H1 (cell line): Measurements from ENCODE around the gene ASPRV1. TPM values are rescaled to one million over a fixed set of nuclear protein-coding genes. Genes with fewer than 3 reads are reported as not detected.

Experiments used
- CTCF ChIA-PET: fragments of 300-600 bp; sonication (Branson Sonifier 250); formaldehyde crosslinking; loops from one replicate; lab custom pipeline; 2021; ENCODE audit not compliant: partially characterized antibody; lab: Charles Lee
- POLR2A ChIA-PET: fragments of 300-600 bp; sonication (Branson Sonifier 250); formaldehyde crosslinking; loops from one replicate; lab custom pipeline; 2021; ENCODE audit warnings: inconsistent platforms; ENCODE audit not compliant: partially characterized antibody; lab: Charles Lee
- DNase-seq, 2 experiments: peaks; one replicate each; pipeline versions ENCODE4 v3.0.0 to v3.0.0-alpha.2; 2010 to 2022; ENCODE audit warnings: low spot score in 2 of 2, low read depth in 1 of 2, mixed read lengths in 1 of 2
- FAIRE-seq: peaks from 2 replicates; lab custom pipeline; 2011; peaks lifted over from hg19 to GRCh38; lab: Jason Lieb, UNC
- H2AFZ ChIP-seq: 2 replicates; pipeline ENCODE4 v1.8.1; 2012; ENCODE audit warnings: low read length, inconsistent platforms
- H2AK5ac ChIP-seq: 2 replicates; pipeline ENCODE4 v1.6.1; 2013; ENCODE audit warnings: low read depth, low read length
- H2BK120ac ChIP-seq: replicated peaks from 2 replicates; pipeline ENCODE3; 2013; ENCODE audit warnings: low read depth, low read length, inconsistent platforms
- H2BK12ac ChIP-seq: 2 replicates; pipeline ENCODE4 v1.6.1; 2013; ENCODE audit warnings: low read depth, low read length
- H2BK15ac ChIP-seq: 2 replicates; pipeline ENCODE4 v1.6.1; 2013; ENCODE audit warnings: low read length
- H2BK20ac ChIP-seq: 2 replicates; pipeline ENCODE4 v1.6.1; 2013; ENCODE audit warnings: low read length
- H2BK5ac ChIP-seq: 2 replicates; pipeline ENCODE4 v1.6.1; 2013; ENCODE audit warnings: low read depth, low read length
- H3K14ac ChIP-seq: 2 replicates; pipeline ENCODE4 v1.6.1; 2013; ENCODE audit warnings: inconsistent platforms; ENCODE audit not compliant: insufficient read length
- H3K18ac ChIP-seq: 2 replicates; pipeline ENCODE4 v1.6.1; 2013; ENCODE audit warnings: low read length; ENCODE audit errors: extremely low read depth
- H3K23ac ChIP-seq: 2 replicates; pipeline ENCODE4 v1.6.1; 2013; ENCODE audit warnings: inconsistent platforms; ENCODE audit not compliant: insufficient read length
- H3K23me2 ChIP-seq: 2 replicates; pipeline ENCODE4 v1.6.1; 2013; ENCODE audit warnings: low read depth, low read length
- H3K27ac ChIP-seq: 2 replicates; pipeline ENCODE4 v1.6.1; 2011; ENCODE audit warnings: low read depth, low read length, inconsistent platforms
- H3K27me3 ChIP-seq, 4 experiments: replicated peaks in 1 of 4; 1 replicate in 1 of 4; 2 replicates in 3 of 4; pipeline versions ENCODE4 v1.6.1 to v1.8.1; 2011 to 2013; ENCODE audit warnings: low read length in 3 of 4, mild to moderate bottlenecking in 3 of 4, inconsistent platforms in 2 of 4, mixed read lengths in 2 of 4, moderate library complexity in 1 of 4; ENCODE audit not compliant: control insufficient read depth in 3 of 4, insufficient read depth in 3 of 4; ENCODE audit errors: extremely low read depth in 1 of 4
- H3K36me3 ChIP-seq, 4 experiments: 2 replicates each; pipeline versions ENCODE4 v1.6.1 to v1.8.1; 2011 to 2013; ENCODE audit warnings: mild to moderate bottlenecking in 4 of 4, low read length in 3 of 4, moderate library complexity in 2 of 4, control low read depth in 1 of 4, inconsistent platforms in 1 of 4; ENCODE audit not compliant: insufficient read depth in 4 of 4, control insufficient read depth in 2 of 4
- H3K4ac ChIP-seq: replicated peaks from 2 replicates; pipeline ENCODE3; 2013; ENCODE audit warnings: low read length, low read depth, mixed read lengths, inconsistent platforms; ENCODE audit not compliant: insufficient read length
- H3K4me1 ChIP-seq, 4 experiments: replicated peaks in 1 of 4; 1 replicate in 1 of 4; 2 replicates in 3 of 4; pipeline versions ENCODE4 v1.6.1 to v1.8.1; 2011 to 2013; ENCODE audit warnings: low read length in 3 of 4, inconsistent platforms in 2 of 4, mixed read lengths in 1 of 4; ENCODE audit not compliant: insufficient read depth in 4 of 4, control insufficient read depth in 3 of 4
- H3K4me2 ChIP-seq, 2 experiments: 2 replicates each; pipeline versions ENCODE4 v1.6.1 to v1.8.1; 2011 to 2013; ENCODE audit warnings: low read depth in 2 of 2, low read length in 2 of 2, control low read depth in 1 of 2, inconsistent platforms in 1 of 2, mild to moderate bottlenecking in 1 of 2; ENCODE audit not compliant: insufficient read depth in 1 of 2
- H3K4me3 ChIP-seq, 4 experiments: fragments of 200-600, 300-600 bp in 1 of 4; sonication (generic), shearing (Covaris generic), sonication (Bioruptor Twin) in 1 of 4; 2 replicates each; pipeline versions ENCODE4 v1.5.1 to v1.8.1; 2011 to 2016; ENCODE audit warnings: low read length in 4 of 4, low read depth in 3 of 4, control low read depth in 2 of 4, inconsistent platforms in 2 of 4, mild to moderate bottlenecking in 2 of 4, mixed read lengths in 1 of 4, moderate library complexity in 1 of 4; ENCODE audit not compliant: insufficient read depth in 2 of 4; ENCODE audit errors: extremely low read depth in 1 of 4
- H3K56ac ChIP-seq: replicated peaks from 2 replicates; pipeline ENCODE3; 2013; ENCODE audit warnings: low read depth, mild to moderate bottlenecking, mixed read lengths, low read length, inconsistent platforms; ENCODE audit not compliant: insufficient read length
- H3K79me1 ChIP-seq: 2 replicates; pipeline ENCODE4 v1.6.1; 2013; ENCODE audit warnings: low read depth, low read length, control low read depth
- H3K79me2 ChIP-seq, 2 experiments: 2 replicates each; pipeline versions ENCODE4 v1.6.1 to v1.8.1; 2012 to 2013; ENCODE audit warnings: low read length in 2 of 2, mild to moderate bottlenecking in 2 of 2, inconsistent platforms in 1 of 2; ENCODE audit not compliant: insufficient read depth in 2 of 2, control insufficient read depth in 1 of 2
- H3K9ac ChIP-seq, 4 experiments: replicated peaks in 1 of 4; 1 replicate in 1 of 4; 2 replicates in 3 of 4; pipeline versions ENCODE4 v1.6.1 to v1.8.1; 2011 to 2013; ENCODE audit warnings: low read depth in 3 of 4, low read length in 3 of 4, control low read depth in 2 of 4, mild to moderate bottlenecking in 2 of 4, moderate library complexity in 2 of 4, inconsistent platforms in 1 of 4; ENCODE audit errors: extremely low read depth in 1 of 4
- H3K9me3 ChIP-seq, 2 experiments: 2 replicates each; pipeline versions ENCODE4 v1.6.1 to v1.8.1; 2012 to 2013; ENCODE audit warnings: mild to moderate bottlenecking in 2 of 2, moderate library complexity in 2 of 2, control low read depth in 1 of 2, inconsistent platforms in 1 of 2, low read depth in 1 of 2, low read length in 1 of 2, mixed read lengths in 1 of 2; ENCODE audit not compliant: insufficient read depth in 2 of 2
- H4K20me1 ChIP-seq, 2 experiments: replicated peaks in 1 of 2; 2 replicates each; pipeline versions ENCODE3 to v1.8.1; 2011 to 2013; ENCODE audit warnings: inconsistent platforms in 2 of 2, low read length in 2 of 2, mild to moderate bottlenecking in 1 of 2; ENCODE audit not compliant: insufficient read depth in 2 of 2, control insufficient read depth in 1 of 2
- H4K5ac ChIP-seq: 2 replicates; pipeline ENCODE4 v1.6.1; 2013; ENCODE audit warnings: low read length, low read depth, mixed read lengths, inconsistent platforms; ENCODE audit not compliant: insufficient read length
- H4K8ac ChIP-seq: 2 replicates; pipeline ENCODE4 v1.8.0; 2013; ENCODE audit warnings: mild to moderate bottlenecking, moderate library complexity, low read length, inconsistent platforms; ENCODE audit not compliant: insufficient read depth; ENCODE audit errors: extremely low read depth
- H4K91ac ChIP-seq: replicated peaks from 2 replicates; pipeline ENCODE3; 2013; ENCODE audit warnings: low read length, mixed read lengths, inconsistent platforms; ENCODE audit not compliant: insufficient read length
- ASH2L ChIP-seq: fragments of 200-600, 300-600 bp; sonication (generic); IDR thresholded peaks from one replicate; pipeline ENCODE4 v1.7.1; 2017; ENCODE audit warnings: low read length
- WGBS, 2 experiments: shearing (Covaris generic) in 1 of 2; methylation state at CpG; one replicate each; pipeline versions ENCODE4 v1.1.6 to v1.1.7; 2013 to 2015; ENCODE audit warnings: low lambda C conversion rate in 2 of 2, mixed read lengths in 2 of 2, inconsistent platforms in 1 of 2, low coverage in 1 of 2, missing lambda C conversion rate in 1 of 2; ENCODE audit not compliant: insufficient replicate concordance in 2 of 2, insufficient coverage in 1 of 2, insufficient read length in 1 of 2; ENCODE audit errors: extremely low coverage in 1 of 2, missing lambda C conversion rate in 1 of 2; 5-methylcytosine and 5-hydroxymethylcytosine counted together
- polyA plus RNA-seq, 7 experiments: library from polyadenylated mRNA; depleted of rRNA in 3 of 7; stranded (reverse) in 5 of 7; unstranded in 2 of 7; fragments of >200 nt in 5 of 7; fragments of 200-250 nt in 2 of 7; gene quantifications; 1 replicate in 5 of 7; 2 replicates in 1 of 7; 4 replicates in 1 of 7; pipeline versions ENCODE4 v1.2.1 to v1.2.3, GENCODE V29; 2011 to 2013; ENCODE audit warnings: missing spikeins in 2 of 7, mixed read lengths in 2 of 7
- total RNA-seq: library from RNA; stranded (reverse); fragmentation: NEBNext Ultra II Directional; extraction: Animal tissue kit (Norgen Biotek cat#: 25700); gene quantifications from 2 replicates; pipeline ENCODE4 v1.2.1, GENCODE V29; 2021

The ASPRV1 gene
- total and polyA plus RNA-seq, 2 of the 8 experiments (the other 6 are each of a cell fraction or from before 2014, with no cell fraction given): 0.59 to 0.95 TPM

GRCh38 chr2:70006447-70006784, 45.0 kb upstream of the ASPRV1 start:
- H2BK5ac ChIP-seq: no peak overlapping the region
- DNase-seq (no peak), FAIRE-seq (no peak)
- no peak overlapping the region for H2BK12ac ChIP-seq
- H2AFZ ChIP-seq: no peak overlapping the region
- H4K8ac ChIP-seq: no peak overlapping the region
- H3K4me1 ChIP-seq: peaks cover 4 to 14% (median 8%) of the 10 kb centered on the region in 4 experiments
- ChIA-PET CTCF (interaction anchor here (0.6 to 4.0 kb wide), 12 partner anchors 9 to 109 kb away, joined by 3 to 22 read pairs (median 4); no protein-coding TSS in a partner anchor), POLR2A (interaction anchor here (0.7 to 2.7 kb wide), 7 partner anchors 20 to 92 kb away, joined by 3 to 8 read pairs (median 4); partner anchors contain the start of gene MXD1)
- no peak overlapping the region for H2BK15ac ChIP-seq
- WGBS, 2 experiments: 82% methylated on average over 1 of the region's 1 CpG; no CpG with 5 or more reads in 1 of the 2 experiments
- H4K91ac ChIP-seq: no peak overlapping the region
- no peaks in the 10 kb centered on the region for H3K23me2 ChIP-seq
- no peaks in the 10 kb centered on the region for H3K27me3 ChIP-seq
- no peak overlapping the region for H3K18ac ChIP-seq
- H3K56ac ChIP-seq: no peak overlapping the region
- H2BK120ac ChIP-seq: no peak overlapping the region
- no peak overlapping the region for H4K5ac ChIP-seq
- H3K23ac ChIP-seq: no peak overlapping the region
- no peak overlapping the region for H3K9ac ChIP-seq
- no peak overlapping the region for H3K4ac ChIP-seq
- no peak for TF ChIP-seq ASH2L
- H3K4me2 ChIP-seq: no peak overlapping the region
- no peak overlapping the region for H2BK20ac ChIP-seq
- no peaks in the 10 kb centered on the region for H3K9me3 ChIP-seq
- no peaks in the 10 kb centered on the region for H4K20me1 ChIP-seq
- H3K36me3 ChIP-seq: no peaks in the 10 kb centered on the region
- no peaks in the 10 kb centered on the region for H3K79me1 ChIP-seq
- H3K4me3 ChIP-seq: no peak overlapping the region
- no peak overlapping the region for H2AK5ac ChIP-seq
- H3K27ac ChIP-seq: no peak overlapping the region
- no peaks in the 10 kb centered on the region; a peak in 1 of 4 replicates for H3K79me2 ChIP-seq
- H3K14ac ChIP-seq: no peak overlapping the region
